A673 (cell line): Measurements from ENCODE around the gene ATP6V0E1.

ENCODE experiments used
- EZH2 ChIP-seq: fragments of 200-600 bp; sonication (generic); IDR thresholded peaks from 2 replicates; pipeline ENCODE4 v1.6.1; 2017; ENCODE audit warnings: borderline replicate concordance, low read depth, mild to moderate bottlenecking, mixed read lengths, antibody characterized with exemption, low read length; ENCODE audit not compliant: poor library complexity, severe bottlenecking
- TF ChIP-seq, protein P1 (sequence below): fragments of 300-800, 200-600 bp; sonication (generic); conservative IDR thresholded peaks from 2 replicates; pipeline ENCODE4 v1.5.1; 2017; ENCODE audit warnings: low read depth, mild to moderate bottlenecking, antibody characterized with exemption, low read length, moderate library complexity, mixed read lengths

DNA sequence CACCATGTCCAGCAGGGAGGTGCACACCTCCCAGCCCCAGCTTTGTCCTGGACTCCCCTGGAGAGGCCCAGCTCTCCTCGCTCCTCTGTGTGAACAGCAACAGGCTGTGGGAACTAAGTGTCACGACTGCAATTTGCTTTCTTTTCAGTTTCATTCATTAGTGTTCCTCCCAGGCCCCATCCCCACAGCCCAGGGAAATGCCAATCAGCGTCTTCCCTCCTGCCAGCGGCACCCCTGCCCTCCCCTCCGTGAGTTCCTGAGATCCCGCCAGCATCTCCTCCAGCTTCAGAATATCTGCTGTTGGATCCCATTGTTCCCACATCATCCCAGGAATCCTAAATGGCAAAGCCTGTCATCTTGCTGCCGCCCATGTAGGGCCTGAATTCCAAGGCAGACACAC is 37.4 kb upstream of the ATP6V0E1 start:
- TF ChIP-seq, protein P1, sequence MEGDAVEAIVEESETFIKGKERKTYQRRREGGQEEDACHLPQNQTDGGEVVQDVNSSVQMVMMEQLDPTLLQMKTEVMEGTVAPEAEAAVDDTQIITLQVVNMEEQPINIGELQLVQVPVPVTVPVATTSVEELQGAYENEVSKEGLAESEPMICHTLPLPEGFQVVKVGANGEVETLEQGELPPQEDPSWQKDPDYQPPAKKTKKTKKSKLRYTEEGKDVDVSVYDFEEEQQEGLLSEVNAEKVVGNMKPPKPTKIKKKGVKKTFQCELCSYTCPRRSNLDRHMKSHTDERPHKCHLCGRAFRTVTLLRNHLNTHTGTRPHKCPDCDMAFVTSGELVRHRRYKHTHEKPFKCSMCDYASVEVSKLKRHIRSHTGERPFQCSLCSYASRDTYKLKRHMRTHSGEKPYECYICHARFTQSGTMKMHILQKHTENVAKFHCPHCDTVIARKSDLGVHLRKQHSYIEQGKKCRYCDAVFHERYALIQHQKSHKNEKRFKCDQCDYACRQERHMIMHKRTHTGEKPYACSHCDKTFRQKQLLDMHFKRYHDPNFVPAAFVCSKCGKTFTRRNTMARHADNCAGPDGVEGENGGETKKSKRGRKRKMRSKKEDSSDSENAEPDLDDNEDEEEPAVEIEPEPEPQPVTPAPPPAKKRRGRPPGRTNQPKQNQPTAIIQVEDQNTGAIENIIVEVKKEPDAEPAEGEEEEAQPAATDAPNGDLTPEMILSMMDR, result no peak
- no peak for TF ChIP-seq EZH2
